Thymus (tissue), 11 donors: Measurements from ENCODE around the gene EVPL. TPM values are rescaled to one million over a fixed set of nuclear protein-coding genes. Genes with fewer than 3 reads are reported as not detected.
"Not testable (repeated sequence)": the region's sequence is repeated elsewhere in the genome, so short reads cannot be mapped to it uniquely, and the experiment has no call there.

Experiments
- DNase-seq, 9 donors: peaks; one replicate each; pipeline ENCODE4 v3.0.0-alpha.2; 2013; ENCODE audit warnings: low spot score in 9 of 9, low read depth in 6 of 9, missing footprints in 1 of 9
- H3K27ac ChIP-seq, 2 donors: one replicate each; pipeline ENCODE4 v1.5.1; 2013; ENCODE audit warnings: control low read depth in 1 of 2, low read depth in 1 of 2, low read length in 1 of 2, mild to moderate bottlenecking in 1 of 2, moderate library complexity in 1 of 2
- H3K27me3 ChIP-seq, 2 donors: one replicate each; pipeline ENCODE4 v1.5.1; 2013; ENCODE audit warnings: low read length in 1 of 2; ENCODE audit not compliant: control insufficient read depth in 2 of 2, insufficient read depth in 1 of 2
- H3K36me3 ChIP-seq, 2 donors: one replicate each; pipeline ENCODE4 v1.5.1; 2013; ENCODE audit warnings: low read length in 1 of 2, mild to moderate bottlenecking in 1 of 2, moderate library complexity in 1 of 2; ENCODE audit not compliant: control insufficient read depth in 2 of 2, insufficient read depth in 2 of 2
- H3K4me1 ChIP-seq, 2 donors: one replicate each; pipeline ENCODE4 v1.5.1; 2013; ENCODE audit warnings: low read length in 2 of 2; ENCODE audit not compliant: control insufficient read depth in 2 of 2, insufficient read depth in 2 of 2
- H3K4me3 ChIP-seq, 2 donors: one replicate each; pipeline ENCODE4 v1.5.1; 2013; ENCODE audit warnings: low read length in 2 of 2, control low read depth in 1 of 2, mild to moderate bottlenecking in 1 of 2
- H3K9me3 ChIP-seq, 2 donors: one replicate each; pipeline ENCODE4 v1.5.1; 2013; ENCODE audit warnings: low read length in 1 of 2, mild to moderate bottlenecking in 1 of 2; ENCODE audit not compliant: control insufficient read depth in 2 of 2, insufficient read depth in 1 of 2
- WGBS: extraction: QIAGEN DNeasy Blood & Tissue Kit; methylation state at CpG from one replicate; pipeline ENCODE4 v1.1.7; 2013; 5-methylcytosine and 5-hydroxymethylcytosine counted together
- polyA plus RNA-seq: library from polyadenylated mRNA; stranded (reverse); fragments of 200-250 nt; gene quantifications from one replicate; pipeline ENCODE4 v1.2.3, GENCODE V29; 2013
- total RNA-seq: library from RNA; stranded (reverse); fragments of 120-200 nt; gene quantifications from one replicate; pipeline ENCODE4 v1.2.4, GENCODE V29; 2013
- donor health status: healthy.

The EVPL gene
- total and polyA plus RNA-seq, 2 donors = 0.33 to 3.9 TPM

- DNase-seq = no peak
- WGBS = 91% methylated on average over 15 of the region's 15 CpGs
Measured at GRCh38 chr17:76063875-76064546, 36.9 kb upstream of the EVPL start.

DNA sequence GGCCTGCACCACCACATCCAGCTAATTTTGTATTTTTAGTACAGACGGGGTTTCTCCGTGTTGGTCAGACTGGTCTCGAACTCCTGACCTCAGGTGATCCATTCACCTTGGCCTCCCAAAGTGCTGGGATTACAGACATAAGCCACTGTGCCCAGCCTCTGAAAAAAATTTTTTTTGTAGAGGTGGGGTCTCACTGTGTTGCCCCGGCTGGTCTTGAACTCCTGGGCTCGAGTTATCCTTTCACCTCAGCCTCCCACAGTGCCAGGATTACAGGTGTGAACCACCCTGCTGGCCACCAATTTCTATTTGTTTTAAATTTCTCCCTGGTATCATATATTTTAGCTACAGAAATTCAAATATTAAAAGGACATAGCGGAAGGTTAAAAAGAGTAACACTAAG is 31.2 kb upstream of the EVPL start:
- not testable (repeated sequence) for H3K9me3 ChIP-seq, H3K27ac ChIP-seq, H3K27me3 ChIP-seq, H3K4me3 ChIP-seq, DNase-seq, H3K4me1 ChIP-seq
- 91% methylated on average over 6 of the region's 6 CpGs for WGBS
- H3K36me3 ChIP-seq = peaks cover 79 to 88% of the 10 kb centered on the region in 2 donors

More at GRCh38 chr17:76063875-76064546, 36.9 kb upstream of the EVPL start:
- no peaks in the 10 kb centered on the region for H3K27me3 ChIP-seq
- H3K27ac ChIP-seq = no peak overlapping the region
- no peaks in the 10 kb centered on the region for H3K9me3 ChIP-seq
- H3K4me1 ChIP-seq = no peaks in the 10 kb centered on the region
- peaks cover 66 to 83% of the 10 kb centered on the region in 2 donors for H3K36me3 ChIP-seq
- no peak overlapping the region for H3K4me3 ChIP-seq

- Histone ChIP-seq H3K4me1 (no peaks in the 10 kb centered on the region), H3K27me3 (no peaks in the 10 kb centered on the region), H3K27ac (no peak overlapping the region), H3K4me3 (no peak overlapping the region), H3K9me3 (no peaks in the 10 kb centered on the region), H3K36me3 (peaks cover 76 to 87% of the 10 kb centered on the region in 2 donors)
- 99% methylated on average over 3 of the region's 3 CpGs for WGBS
- peak in 1 of 9 donors; percentile 9 for DNase-seq
Measured at GRCh38 chr17:76056882-76057281, 29.8 kb upstream of the EVPL start.

GRCh38 chr17:76054112-76054476 is 27.0 kb upstream of the EVPL start:
- H3K36me3 ChIP-seq = peaks cover 67 to 85% of the 10 kb centered on the region in 2 donors
- DNase-seq = no peak
- H3K4me1 ChIP-seq = no peaks in the 10 kb centered on the region
- no peak overlapping the region for H3K4me3 ChIP-seq
- H3K9me3 ChIP-seq = no peaks in the 10 kb centered on the region
- over 99% methylated on average over 4 of the region's 4 CpGs for WGBS
- no peaks in the 10 kb centered on the region for H3K27me3 ChIP-seq
- no peak overlapping the region for H3K27ac ChIP-seq

DNA sequence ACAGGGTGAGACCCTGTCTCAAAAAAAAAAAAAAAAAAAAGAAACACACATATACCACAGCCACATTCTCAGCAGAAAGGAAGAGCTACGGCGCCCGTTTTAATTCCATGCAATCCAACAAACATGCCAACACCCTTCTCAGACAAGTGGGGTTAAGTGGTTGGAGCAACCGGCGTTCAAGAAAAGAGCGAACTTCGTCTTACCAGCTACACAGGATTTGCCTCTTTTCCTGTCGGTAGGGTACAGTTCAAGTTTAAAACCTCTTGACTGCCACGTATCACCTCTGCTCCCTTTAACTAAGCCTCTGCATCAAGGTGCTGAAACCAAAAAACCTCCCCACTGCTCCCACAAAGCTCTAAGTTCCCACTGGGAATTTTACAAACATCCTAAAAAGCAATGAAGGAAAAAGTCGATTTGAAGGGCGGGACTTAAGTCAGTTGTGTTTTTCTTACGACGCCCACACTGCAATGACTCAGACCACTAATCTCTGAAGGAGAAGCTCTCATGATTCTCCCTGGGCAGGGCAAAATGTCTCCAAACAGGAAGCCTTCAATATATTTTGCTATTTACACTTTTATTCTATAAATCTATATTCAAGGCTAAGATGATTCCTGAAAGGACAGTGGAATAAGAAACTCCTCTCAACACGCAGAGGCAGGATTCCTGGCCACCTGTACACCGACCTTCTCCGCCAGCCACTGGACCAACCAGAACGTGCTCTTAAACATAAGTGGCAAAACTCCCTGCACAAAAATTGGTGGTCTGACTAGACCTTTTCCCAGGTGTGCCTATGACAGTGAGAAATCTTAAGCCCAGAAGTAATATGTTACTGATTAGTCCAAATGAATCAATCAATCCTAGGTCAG is 26.4 kb upstream of the EVPL start:
- no peak overlapping the region for H3K4me3 ChIP-seq
- 96% methylated on average over 17 of the region's 17 CpGs for WGBS
- no peak for DNase-seq
- H3K4me1 ChIP-seq = no peaks in the 10 kb centered on the region
- H3K9me3 ChIP-seq = no peaks in the 10 kb centered on the region
- no peak overlapping the region for H3K27ac ChIP-seq
- H3K27me3 ChIP-seq = no peaks in the 10 kb centered on the region
- H3K36me3 ChIP-seq = peaks cover 66 to 85% of the 10 kb centered on the region in 2 donors

DNA sequence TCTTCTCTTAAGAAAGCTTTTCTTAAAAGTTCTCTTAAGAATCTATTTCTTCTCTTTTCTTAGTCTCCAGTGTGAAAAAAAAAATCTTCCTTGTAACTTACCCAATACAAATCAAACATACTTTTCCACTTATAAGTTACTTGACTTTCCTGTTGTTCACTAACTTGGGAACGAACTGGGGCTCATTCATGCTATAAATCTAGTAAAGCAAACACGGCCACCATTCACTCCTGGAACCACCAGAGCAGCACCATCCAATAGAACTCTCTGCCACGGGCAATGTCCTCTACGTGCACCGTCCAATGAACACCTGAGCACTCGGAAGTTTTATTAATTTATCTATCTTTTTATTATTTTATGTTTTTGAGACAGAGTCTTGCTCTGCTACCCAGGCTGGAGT is 24.5 kb upstream of the EVPL start:
- H3K27ac ChIP-seq = no peak overlapping the region
- no peaks in the 10 kb centered on the region for H3K4me1 ChIP-seq
- DNase-seq = no peak
- 98% methylated on average over 6 of the region's 6 CpGs for WGBS
- H3K4me3 ChIP-seq = no peak overlapping the region
- no peaks in the 10 kb centered on the region for H3K9me3 ChIP-seq
- no peaks in the 10 kb centered on the region for H3K27me3 ChIP-seq
- H3K36me3 ChIP-seq = peaks cover 68 to 83% of the 10 kb centered on the region in 2 donors

DNA sequence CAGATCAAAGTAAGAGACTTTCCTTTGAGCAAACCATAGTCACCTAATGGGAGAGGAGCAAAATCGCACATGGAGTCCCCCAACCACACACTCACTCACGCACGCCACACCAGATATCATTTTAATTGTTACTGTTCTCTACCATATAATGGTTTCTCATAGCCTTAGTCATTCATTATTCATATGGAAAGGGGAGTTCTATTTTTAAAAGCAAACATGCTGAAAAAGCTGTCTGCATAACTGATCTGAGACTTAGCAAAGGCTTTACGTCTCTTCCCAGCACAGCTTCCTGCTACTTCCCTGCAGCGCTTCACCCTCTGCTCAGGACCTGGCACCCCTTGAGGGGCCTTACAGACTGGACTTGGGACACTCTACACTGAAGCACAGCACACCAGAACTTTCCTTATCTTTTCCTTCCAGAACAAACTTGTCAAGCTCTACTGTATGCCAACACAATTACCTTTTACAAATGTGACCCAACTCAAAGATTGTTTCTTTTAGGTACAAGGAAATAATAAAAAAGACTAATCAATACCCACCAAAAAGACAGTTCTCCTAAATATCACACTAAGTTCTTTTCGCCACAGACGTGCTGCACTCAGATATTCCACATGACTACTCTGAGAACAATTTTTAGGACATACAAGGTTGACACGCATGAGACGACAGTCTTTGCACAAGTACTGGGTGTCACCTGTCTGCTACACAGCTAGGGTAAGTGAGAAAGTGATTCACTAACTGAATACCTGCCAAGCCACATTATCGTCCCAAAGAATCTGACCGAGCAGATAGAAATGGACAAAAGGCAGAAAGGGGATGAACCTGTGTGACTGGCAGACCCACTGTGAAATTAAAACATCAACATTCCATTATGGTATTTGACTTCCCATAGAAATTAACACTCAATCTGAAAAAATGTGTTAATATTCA is 23.7 kb upstream of the EVPL start:
- Histone ChIP-seq H3K36me3 (peaks cover 68 to 83% of the 10 kb centered on the region in 2 donors), H3K4me1 (no peaks in the 10 kb centered on the region), H3K4me3 (no peak overlapping the region), H3K27me3 (no peaks in the 10 kb centered on the region), H3K9me3 (no peaks in the 10 kb centered on the region), H3K27ac (no peak overlapping the region)
- DNase-seq = no peak
- 98% methylated on average over 11 of the region's 11 CpGs for WGBS

DNA sequence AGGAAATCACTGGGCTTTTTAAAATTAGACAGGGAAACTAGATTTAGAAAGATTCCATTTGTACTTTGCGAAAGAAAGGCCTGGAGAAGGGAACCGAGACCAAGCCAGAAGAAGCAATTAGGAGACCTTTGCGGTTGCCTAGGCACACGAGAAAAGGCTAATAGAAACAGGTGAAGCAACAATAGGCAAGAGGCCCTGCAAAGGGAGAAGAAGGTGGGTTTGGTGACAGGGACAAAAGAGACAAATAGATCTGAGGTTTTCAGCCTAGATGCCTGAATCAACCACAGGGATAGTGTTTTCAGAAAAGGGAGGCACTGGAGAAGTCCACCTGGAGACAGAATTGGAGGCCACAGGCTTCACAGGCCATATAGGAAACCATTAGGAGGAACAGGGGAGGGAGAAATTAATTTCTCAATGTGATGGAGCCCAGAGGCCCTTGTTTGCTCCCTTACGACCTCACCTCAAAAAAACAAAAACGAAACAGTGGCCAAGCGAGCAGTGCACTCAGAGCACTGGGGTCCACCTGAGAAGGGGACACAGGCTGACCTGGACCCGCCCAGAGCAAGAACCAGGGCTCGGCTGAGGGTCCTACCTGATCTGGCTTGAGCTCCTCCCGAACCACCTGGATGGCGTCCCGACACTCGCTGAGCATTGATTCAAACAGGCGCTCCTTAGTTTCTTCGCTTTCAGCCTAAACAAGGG is 22.9 kb upstream of the EVPL start:
- H3K4me1 ChIP-seq = no peaks in the 10 kb centered on the region
- DNase-seq = no peak
- no peak overlapping the region for H3K4me3 ChIP-seq
- no peak overlapping the region for H3K27ac ChIP-seq
- H3K36me3 ChIP-seq = peaks cover 69 to 87% of the 10 kb centered on the region in 2 donors
- WGBS = 97% methylated on average over 15 of the region's 15 CpGs
- no peaks in the 10 kb centered on the region for H3K27me3 ChIP-seq
- no peaks in the 10 kb centered on the region for H3K9me3 ChIP-seq
